Pulmonary artery endothelial cell (primary cell): ENCODE measurements around the gene PTPRR. TPM values are rescaled to one million over a fixed set of nuclear protein-coding genes. Genes with fewer than 3 reads are reported as not detected.

ENCODE experiments used
- DNase-seq: peaks from one replicate; pipeline ENCODE4 v3.0.0-alpha.2; 2011; ENCODE audit warnings: low read depth, low spot score
- total RNA-seq: library from RNA; depleted of rRNA; stranded (reverse); fragments of >200 nt; gene quantifications from 2 replicates; pipeline ENCODE4 v1.2.3, GENCODE V29; 2014

Gene PTPRR
- total RNA-seq, 1 donor from 2014 or later: 0.66 TPM

- DNase-seq: no peak
Measured at GRCh38 chr12:70910666-70911065, 9.9 kb downstream of the PTPRR start.

DNA sequence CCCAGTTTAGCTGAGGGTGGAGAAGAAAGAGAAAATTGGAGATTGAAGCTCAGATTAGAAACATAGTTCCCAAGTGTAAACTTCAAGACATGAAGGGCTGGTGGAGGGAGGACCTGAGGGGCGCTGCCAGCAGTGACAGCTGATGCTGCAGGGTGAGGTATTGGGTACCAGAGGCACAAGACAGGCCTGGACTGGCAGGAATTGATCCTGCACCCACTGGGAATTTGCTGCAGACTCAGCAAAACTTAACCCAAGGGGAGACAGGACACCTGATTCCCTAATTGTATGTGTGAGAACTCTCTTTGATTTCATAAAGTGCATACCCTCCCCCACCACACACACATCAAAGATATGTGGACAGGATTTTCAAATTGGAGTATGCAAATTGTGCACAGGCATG, 11.6 kb downstream of the PTPRR start:
- DNase-seq: no peak

DNA sequence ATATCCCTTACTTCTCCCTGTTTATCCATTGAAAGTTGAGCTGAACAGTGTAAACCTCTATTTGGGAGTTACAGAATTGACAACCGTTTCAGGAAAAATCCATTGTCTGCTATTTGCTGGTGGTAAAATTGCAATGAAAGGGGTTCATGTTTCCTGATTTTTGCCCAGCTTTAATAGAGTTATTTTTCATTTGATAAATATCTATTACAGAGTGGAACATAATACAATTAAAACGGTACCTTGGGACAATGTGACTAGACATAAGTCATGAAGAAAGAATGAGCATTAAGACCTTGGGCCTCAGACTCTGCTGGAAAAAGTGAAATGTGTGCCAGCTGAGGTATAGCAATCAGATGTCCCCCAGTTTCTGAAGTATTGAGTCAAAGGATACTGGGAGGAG, 13.1 kb downstream of the PTPRR start:
- no peak for DNase-seq

- no peak for DNase-seq
Measured at GRCh38 chr12:70895956-70896355, 24.6 kb downstream of the PTPRR start.

DNA sequence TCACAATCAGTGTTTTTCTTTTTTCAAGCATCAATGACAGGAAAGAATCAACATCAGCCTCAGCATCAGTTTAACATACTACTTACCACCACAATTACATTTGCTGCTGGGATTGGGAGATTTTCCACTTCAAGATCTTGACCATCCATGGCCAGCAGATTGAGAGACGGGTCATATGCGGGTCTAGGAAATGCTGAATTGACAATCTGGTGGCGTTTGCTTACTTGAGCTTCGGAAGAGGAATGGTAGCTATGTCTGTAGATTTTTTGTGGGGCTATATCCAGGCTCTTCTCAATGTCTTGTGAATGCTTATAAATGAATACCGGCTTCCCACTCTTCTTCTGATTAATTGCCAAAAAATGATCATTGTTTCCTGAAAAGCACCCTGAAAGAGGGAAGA, 27.9 kb downstream of the PTPRR start:
- no peak for DNase-seq

- no peak for DNase-seq
Measured at GRCh38 chr12:70890895-70891832, 29.4 kb downstream of the PTPRR start.

DNA sequence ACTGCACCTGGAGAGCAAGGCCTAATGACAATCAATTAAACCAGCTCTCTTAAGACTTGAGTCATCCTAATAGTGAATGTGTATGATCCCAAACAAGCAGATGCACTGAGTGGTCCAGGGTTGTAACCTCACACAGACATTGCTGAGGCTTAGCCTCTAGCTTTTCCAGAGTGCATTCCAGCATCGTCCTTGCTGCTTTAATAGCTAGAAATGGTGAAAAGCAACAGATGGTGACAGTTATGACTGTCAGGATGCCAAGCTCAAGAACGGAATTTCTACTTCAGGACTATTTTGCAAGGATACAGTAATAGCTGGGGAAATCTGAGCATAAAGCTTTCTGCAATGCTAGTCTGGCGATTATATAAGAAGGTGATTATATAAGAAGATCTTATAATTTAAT, 34.6 kb downstream of the PTPRR start:
- no peak for DNase-seq

DNA sequence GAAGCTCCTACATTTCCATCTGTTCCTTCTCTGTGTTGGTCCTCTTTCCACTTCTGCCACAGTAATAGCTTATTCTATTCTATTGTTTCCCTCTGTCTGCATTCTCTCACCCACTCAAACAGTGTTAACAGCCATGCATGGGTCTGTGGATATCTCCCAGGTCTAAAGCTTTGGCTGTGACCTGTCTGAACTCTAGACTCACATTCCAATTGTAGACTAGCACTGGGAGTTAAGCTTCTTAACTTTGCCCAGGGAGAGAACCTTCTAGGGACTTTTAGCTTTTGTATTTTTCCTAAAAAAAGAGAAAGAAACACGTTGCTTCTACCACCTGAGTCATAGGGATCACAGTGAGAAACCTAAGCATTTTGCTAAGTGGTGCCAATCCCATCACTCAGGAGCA, 36.7 kb downstream of the PTPRR start:
- no peak for DNase-seq

- no peak for DNase-seq
Measured at GRCh38 chr12:70880744-70881143, 39.8 kb downstream of the PTPRR start.

DNA sequence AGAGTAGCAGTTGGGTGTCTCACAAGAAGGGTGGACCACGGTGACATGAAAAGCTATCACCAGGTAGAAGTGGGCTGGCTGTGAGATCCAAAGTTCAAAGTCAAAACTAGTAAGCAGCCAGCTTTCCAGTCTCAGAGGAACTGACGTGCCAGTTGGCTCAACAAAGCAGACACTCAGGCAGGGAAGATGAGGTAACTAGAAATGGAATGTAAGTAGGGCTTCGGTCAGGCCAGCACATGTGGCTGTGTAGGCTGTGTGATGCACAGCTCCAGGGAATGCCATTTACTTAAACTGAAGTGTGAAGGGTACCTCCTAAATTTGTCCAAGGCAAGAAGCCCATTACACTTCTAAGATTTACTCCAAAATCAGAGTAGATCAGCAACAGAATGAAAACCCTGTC, 43.6 kb downstream of the PTPRR start:
- no peak for DNase-seq

DNA sequence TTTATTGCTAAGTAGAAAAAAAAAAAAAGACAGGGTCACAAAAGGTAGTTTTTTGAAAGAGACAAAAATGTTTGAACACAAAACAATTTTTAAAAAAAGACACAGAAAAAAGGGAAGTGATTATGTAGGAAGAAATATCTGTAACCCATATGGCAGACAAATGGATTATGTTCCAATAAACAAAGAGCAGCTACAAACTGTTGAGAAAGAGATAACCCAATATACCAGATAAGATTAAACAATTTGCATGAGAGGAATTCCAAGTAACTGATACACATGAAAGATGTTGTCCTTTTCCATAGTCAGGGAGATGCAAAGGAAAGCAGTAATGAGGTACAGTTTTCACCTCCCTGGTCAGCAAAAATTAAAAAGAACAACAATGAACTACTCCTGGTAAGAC, 44.9 kb downstream of the PTPRR start:
- no peak for DNase-seq

GRCh38 chr12:70854881-70855568, 65.5 kb downstream of the PTPRR start:
- DNase-seq: no peak

DNA sequence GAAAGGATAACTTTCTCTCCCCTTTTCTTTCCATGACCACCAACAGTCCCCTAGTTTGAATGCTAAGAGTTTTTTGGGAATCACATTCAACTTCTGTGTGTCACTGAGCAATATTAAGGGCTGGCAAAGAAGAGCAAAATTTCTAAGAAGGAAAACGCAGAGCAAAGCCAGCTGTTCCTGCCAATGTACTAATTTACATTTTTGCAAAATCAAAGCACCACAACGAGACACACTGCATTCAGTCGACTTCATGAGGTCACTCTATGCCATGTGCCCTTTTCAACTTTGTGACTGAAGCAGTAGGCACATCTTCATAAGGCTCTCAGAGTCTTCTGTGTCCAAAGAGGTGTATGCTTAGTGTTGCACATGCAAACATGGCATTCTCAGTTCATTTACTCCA, 66.4 kb downstream of the PTPRR start:
- no peak for DNase-seq

DNA sequence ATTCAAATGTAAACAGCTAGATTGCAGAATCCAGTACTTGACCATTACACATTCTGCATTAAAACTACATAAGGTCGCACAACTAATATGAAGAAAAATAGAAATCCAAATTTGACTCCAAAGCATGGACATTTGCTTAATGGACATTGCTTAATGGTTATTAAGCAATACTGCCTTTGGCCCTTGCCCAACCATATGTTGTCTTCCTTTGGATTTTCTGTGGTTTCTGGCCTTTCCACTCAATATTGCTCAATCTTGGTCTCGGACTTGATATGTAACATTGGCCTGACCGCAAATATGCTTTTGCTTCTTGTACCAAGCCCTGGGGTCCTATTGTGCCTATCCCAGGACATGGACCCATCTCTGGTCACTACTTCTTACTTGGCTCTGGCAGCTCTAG, 67.2 kb downstream of the PTPRR start:
- no peak for DNase-seq

DNA sequence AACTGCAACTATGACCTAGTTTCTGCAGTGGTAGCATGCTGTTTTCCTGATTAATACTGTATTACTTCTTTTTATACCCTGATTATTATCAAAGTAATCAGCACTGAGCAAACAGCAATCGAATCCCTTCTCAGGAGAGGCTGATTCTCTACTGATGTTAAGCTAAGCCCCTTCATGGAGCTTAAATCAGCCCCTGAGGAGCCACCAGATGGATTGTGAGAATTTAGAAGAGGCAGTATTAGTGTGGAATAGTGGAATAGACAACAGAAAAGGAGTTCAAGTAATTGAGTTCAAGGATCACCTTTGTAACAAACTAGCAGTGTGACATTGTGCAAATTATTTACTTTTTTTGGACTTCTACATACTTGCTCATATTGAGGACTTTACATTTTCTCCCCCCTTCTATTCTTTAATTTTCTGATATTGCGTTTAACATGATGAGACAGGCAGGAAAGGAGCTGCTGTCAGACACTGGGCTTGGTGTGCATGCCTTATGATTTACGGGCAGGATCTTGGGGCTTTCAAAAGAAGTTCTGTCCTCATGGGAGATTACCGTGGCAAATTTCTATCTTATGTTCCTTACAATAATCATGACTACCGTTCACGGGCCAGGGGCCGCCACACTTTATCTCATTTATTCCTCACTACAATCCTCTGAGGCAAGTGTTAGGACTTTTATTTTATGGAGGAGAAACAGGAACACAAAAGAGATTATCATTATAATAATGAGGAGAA, 68.0 kb downstream of the PTPRR start:
- no peak for DNase-seq

GRCh38 chr12:70849265-70849960, 71.1 kb downstream of the PTPRR start:
- peak; percentile 7 for DNase-seq

DNA sequence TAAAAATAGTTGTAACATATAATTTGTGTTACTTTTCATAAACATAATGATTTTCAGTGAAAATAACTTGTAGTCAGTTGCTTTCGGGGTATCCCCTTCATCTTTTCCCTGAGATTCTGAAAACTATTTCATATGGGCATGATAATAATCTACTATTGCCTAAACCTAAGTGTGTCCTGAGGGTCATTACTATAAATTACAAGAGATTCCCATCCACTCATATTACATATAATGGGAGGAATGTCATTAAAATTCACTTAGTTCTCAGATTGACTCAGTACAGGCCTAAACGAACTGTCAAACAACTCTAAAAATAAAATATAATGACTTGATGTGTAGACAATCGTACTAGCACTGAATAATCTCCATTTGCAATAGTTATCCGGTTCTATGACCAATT, 72.7 kb downstream of the PTPRR start:
- DNase-seq: no peak

DNA sequence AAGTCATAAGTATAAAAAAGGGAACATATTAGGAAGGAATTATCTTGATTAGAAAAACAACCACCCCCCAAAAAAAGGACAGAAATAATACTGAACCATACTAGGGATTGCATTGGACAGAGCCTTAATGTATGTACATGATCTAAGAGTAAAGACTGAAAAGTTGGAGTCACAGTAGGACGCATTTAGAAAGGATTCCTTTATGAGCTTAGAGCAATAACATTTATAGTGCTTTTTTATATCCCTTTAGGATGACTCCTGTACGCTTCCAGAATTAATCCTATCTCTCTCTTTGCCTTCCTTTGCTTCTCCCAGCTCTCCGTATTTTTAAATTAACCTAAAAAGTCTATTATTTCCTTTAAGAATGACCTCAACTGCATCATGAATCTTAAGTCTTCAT, 75.3 kb downstream of the PTPRR start:
- no peak for DNase-seq

- DNase-seq: no peak
Measured at GRCh38 chr12:70843363-70843762, 77.2 kb downstream of the PTPRR start.

- no peak for DNase-seq
Measured at GRCh38 chr12:70842942-70843341, 77.6 kb downstream of the PTPRR start.

GRCh38 chr12:70842136-70842535, 78.4 kb downstream of the PTPRR start:
- DNase-seq: no peak
